A549 (cell line): ENCODE measurements around the gene FGF4.

Experiments used
- BHLHE40 ChIP-seq: IDR thresholded peaks from 2 replicates; pipeline ENCODE4 v1.6.1; 2012; ENCODE audit warnings: low read depth, low read length, inconsistent platforms
- CBX2 ChIP-seq: fragments of 200-600 bp; sonication (generic); IDR thresholded peaks from 2 replicates; pipeline ENCODE4 v1.6.1; 2016; ENCODE audit warnings: low read depth, mild to moderate bottlenecking, borderline replicate concordance
- EP300 ChIP-seq, 2 experiments: fragments of >200 bp; sonication (Bioruptor Twin); formaldehyde crosslinking; IDR thresholded peaks; 2 replicates in 1 of 2; 3 replicates in 1 of 2; pipeline ENCODE4 v1.6.1; 2016 to 2017
- HOXB13 ChIP-seq: fragments of 250-450 bp; sonication (Bioruptor Pico); IDR thresholded peaks from 2 replicates; pipeline ENCODE4 v1.5.0; 2020; ENCODE audit warnings: low read depth, mild to moderate bottlenecking, moderate library complexity
- JUN ChIP-seq, 2 experiments: fragments of >200 bp; sonication (Bioruptor Twin); formaldehyde crosslinking; IDR thresholded peaks; 2 replicates in 1 of 2; 3 replicates in 1 of 2; pipeline ENCODE4 v1.6.1; 2016 to 2017
- MYC ChIP-seq: IDR thresholded peaks from 2 replicates; pipeline ENCODE4 v1.6.1; 2012; ENCODE audit warnings: mild to moderate bottlenecking, inconsistent platforms, low read length, improper control_type of control experiment, borderline replicate concordance
- NFE2L2 ChIP-seq: fragments of 150-350 bp; conservative IDR thresholded peaks from 2 replicates; pipeline ENCODE4 v1.6.1; 2014; ENCODE audit warnings: low read length
- POLR2A ChIP-seq: IDR thresholded peaks from 2 replicates; pipeline ENCODE4 v1.6.1; 2012; ENCODE audit warnings: mild to moderate bottlenecking, low read length
- RFX5 ChIP-seq: fragments of 450-650 bp; IDR thresholded peaks from 2 replicates; pipeline ENCODE4 v1.7.1; 2014; ENCODE audit warnings: antibody characterized with exemption, mild to moderate bottlenecking, moderate library complexity
- TF ChIP-seq, protein P1 (sequence below): fragments of >200 bp; sonication (Bioruptor Twin); formaldehyde crosslinking; IDR thresholded peaks from 3 replicates; pipeline ENCODE4 v1.5.1; 2016
- TF ChIP-seq, protein P2 (sequence below): IDR thresholded peaks from 2 replicates; pipeline ENCODE4 v1.6.1; 2012; ENCODE audit warnings: low read depth, borderline replicate concordance

DNA sequence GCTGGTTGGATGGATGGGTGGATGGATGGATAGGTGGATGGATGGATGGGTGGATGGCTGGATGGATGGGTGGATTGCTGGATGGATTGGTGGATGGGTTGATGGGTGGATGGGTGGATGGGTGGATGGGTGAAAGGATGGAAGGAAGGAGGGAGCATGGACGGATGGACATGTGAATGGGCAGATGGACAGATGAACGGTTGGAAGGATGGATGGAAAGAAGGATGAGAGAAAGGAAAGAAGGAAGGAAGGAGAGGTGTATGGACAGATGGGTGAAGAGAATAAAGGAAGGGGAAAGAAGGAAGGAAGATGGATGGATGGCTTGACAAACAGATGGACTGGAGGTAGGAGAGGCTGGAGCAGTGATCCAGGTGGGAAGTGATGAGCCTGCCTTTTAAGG is 38.7 kb upstream of the FGF4 start:
- TF ChIP-seq BHLHE40: no peak
- TF ChIP-seq, protein P1, sequence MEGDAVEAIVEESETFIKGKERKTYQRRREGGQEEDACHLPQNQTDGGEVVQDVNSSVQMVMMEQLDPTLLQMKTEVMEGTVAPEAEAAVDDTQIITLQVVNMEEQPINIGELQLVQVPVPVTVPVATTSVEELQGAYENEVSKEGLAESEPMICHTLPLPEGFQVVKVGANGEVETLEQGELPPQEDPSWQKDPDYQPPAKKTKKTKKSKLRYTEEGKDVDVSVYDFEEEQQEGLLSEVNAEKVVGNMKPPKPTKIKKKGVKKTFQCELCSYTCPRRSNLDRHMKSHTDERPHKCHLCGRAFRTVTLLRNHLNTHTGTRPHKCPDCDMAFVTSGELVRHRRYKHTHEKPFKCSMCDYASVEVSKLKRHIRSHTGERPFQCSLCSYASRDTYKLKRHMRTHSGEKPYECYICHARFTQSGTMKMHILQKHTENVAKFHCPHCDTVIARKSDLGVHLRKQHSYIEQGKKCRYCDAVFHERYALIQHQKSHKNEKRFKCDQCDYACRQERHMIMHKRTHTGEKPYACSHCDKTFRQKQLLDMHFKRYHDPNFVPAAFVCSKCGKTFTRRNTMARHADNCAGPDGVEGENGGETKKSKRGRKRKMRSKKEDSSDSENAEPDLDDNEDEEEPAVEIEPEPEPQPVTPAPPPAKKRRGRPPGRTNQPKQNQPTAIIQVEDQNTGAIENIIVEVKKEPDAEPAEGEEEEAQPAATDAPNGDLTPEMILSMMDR: no peak
- no peak for TF ChIP-seq CBX2
- no peak for TF ChIP-seq EP300 (IDR thresholded peaks at IDR 0.05)
- TF ChIP-seq MYC: no peak
- TF ChIP-seq HOXB13 (CRISPR knock-in tag): no peak
- TF ChIP-seq NFE2L2: no peak
- no peak for TF ChIP-seq POLR2A
- TF ChIP-seq, protein P2, sequence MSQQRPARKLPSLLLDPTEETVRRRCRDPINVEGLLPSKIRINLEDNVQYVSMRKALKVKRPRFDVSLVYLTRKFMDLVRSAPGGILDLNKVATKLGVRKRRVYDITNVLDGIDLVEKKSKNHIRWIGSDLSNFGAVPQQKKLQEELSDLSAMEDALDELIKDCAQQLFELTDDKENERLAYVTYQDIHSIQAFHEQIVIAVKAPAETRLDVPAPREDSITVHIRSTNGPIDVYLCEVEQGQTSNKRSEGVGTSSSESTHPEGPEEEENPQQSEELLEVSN: no peak
- TF ChIP-seq JUN (IDR thresholded peaks at IDR 0.05): no peak
- TF ChIP-seq RFX5: no peak
